Gastroesophageal sphincter (tissue), 4 donors: ENCODE measurements around the gene FNDC3B. TPM values are rescaled to one million over a fixed set of nuclear protein-coding genes. Genes with fewer than 3 reads are reported as not detected.

Experiments
- ATAC-seq: fragments of 150-250 bp; one replicate; pipeline ENCODE4 v1.9.1; 2016; ENCODE audit warnings: mild to moderate bottlenecking, moderate library complexity
- H3K27ac ChIP-seq, 4 donors: fragments of 200-600 bp; sonication (generic) in 3 of 4; 1 replicate in 3 of 4; 2 replicates in 1 of 4; pipeline ENCODE4 v1.5.1; 2016 to 2019
- H3K27me3 ChIP-seq: fragments of 200-600 bp; sonication (generic); one replicate; pipeline ENCODE4 v1.5.1; 2019
- H3K36me3 ChIP-seq, 2 donors: fragments of 200-600 bp; sonication (generic); one replicate each; pipeline ENCODE4 v1.5.1; 2019; ENCODE audit warnings: control low read depth in 1 of 2
- H3K4me1 ChIP-seq, 3 donors: fragments of 200-600 bp; sonication (generic); 1 replicate in 2 of 3; 2 replicates in 1 of 3; pipeline ENCODE4 v1.5.1; 2016 to 2019; ENCODE audit warnings: control low read depth in 2 of 3
- H3K4me3 ChIP-seq, 2 donors: fragments of 200-600 bp; sonication (generic); one replicate each; pipeline ENCODE4 v1.5.1; 2019; ENCODE audit warnings: mild to moderate bottlenecking in 1 of 2, moderate library complexity in 1 of 2
- H3K9me3 ChIP-seq, 3 donors: fragments of 200-600 bp; sonication (generic); one replicate each; pipeline ENCODE4 v1.5.1; 2017 to 2019; ENCODE audit warnings: control low read depth in 2 of 3
- EP300 ChIP-seq: sonication (generic); formaldehyde crosslinking; IDR thresholded peaks from one replicate; pipeline ENCODE4 v1.6.1; 2017; ENCODE audit warnings: antibody characterized with exemption, mild to moderate bottlenecking
- POLR2A ChIP-seq, 2 donors: fragments of 450-650 bp; IDR thresholded peaks; one replicate each; pipeline ENCODE4 v1.6.1; 2017; ENCODE audit warnings: antibody characterized with exemption in 2 of 2, mild to moderate bottlenecking in 2 of 2, moderate library complexity in 1 of 2
- POLR2AphosphoS5 ChIP-seq: sonication (generic); formaldehyde crosslinking; IDR thresholded peaks from one replicate; pipeline ENCODE4 v1.6.1; 2017; ENCODE audit warnings: antibody characterized with exemption
- WGBS, 2 donors: methylation state at CpG; one replicate each; pipeline ENCODE4 v1.1.5; 2018; ENCODE audit warnings: low coverage in 1 of 2; 5-methylcytosine and 5-hydroxymethylcytosine counted together
- total RNA-seq, 4 donors: library from RNA; depleted of rRNA; stranded (reverse); fragments of >200 nt; gene quantifications; one replicate each; pipeline ENCODE4 v1.1.0, GENCODE V29; 2016
- TF ChIP-seq, protein P1 (sequence below), 4 experiments: fragments of 200-600 bp in 2 of 4; fragments of 450-650 bp in 2 of 4; sonication (generic) in 1 of 4; IDR thresholded peaks; one replicate each; pipeline ENCODE4 v1.5.1; 2017 to 2019; ENCODE audit warnings: antibody characterized with exemption in 4 of 4, mild to moderate bottlenecking in 2 of 4, moderate library complexity in 2 of 4

FNDC3B gene
- total RNA-seq, 4 donors from 2014 or later, result 53.1 to 97.2 (median 70.8) TPM

- Histone ChIP-seq H3K27me3 (no peaks in the 10 kb centered on the region), H3K4me1 (no peaks in the 10 kb centered on the region), H3K27ac (no peak overlapping the region), H3K9me3 (no peaks in the 10 kb centered on the region), H3K36me3 (no peaks in the 10 kb centered on the region), H3K4me3 (no peak overlapping the region)
- ATAC-seq, result no peak
- 81 to 84% methylated on average over 3 of the region's 3 CpGs for WGBS, 2 donors
- TF ChIP-seq POLR2A (IDR thresholded peaks at IDR 0.05) (no peak), POLR2AphosphoS5 (no peak), EP300 (no peak)
- TF ChIP-seq, protein P1, sequence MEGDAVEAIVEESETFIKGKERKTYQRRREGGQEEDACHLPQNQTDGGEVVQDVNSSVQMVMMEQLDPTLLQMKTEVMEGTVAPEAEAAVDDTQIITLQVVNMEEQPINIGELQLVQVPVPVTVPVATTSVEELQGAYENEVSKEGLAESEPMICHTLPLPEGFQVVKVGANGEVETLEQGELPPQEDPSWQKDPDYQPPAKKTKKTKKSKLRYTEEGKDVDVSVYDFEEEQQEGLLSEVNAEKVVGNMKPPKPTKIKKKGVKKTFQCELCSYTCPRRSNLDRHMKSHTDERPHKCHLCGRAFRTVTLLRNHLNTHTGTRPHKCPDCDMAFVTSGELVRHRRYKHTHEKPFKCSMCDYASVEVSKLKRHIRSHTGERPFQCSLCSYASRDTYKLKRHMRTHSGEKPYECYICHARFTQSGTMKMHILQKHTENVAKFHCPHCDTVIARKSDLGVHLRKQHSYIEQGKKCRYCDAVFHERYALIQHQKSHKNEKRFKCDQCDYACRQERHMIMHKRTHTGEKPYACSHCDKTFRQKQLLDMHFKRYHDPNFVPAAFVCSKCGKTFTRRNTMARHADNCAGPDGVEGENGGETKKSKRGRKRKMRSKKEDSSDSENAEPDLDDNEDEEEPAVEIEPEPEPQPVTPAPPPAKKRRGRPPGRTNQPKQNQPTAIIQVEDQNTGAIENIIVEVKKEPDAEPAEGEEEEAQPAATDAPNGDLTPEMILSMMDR (IDR thresholded peaks at IDR 0.05), result no peak
Observed at GRCh38 chr3:172407872-172408271, 368.5 kb downstream of the FNDC3B start.

GRCh38 chr3:172410702-172411477, 371.5 kb downstream of the FNDC3B start:
- no peak overlapping the region for H3K27ac ChIP-seq
- H3K36me3 ChIP-seq, result no peaks in the 10 kb centered on the region
- no peaks in the 10 kb centered on the region for H3K27me3 ChIP-seq
- TF ChIP-seq POLR2AphosphoS5, result no peak
- TF ChIP-seq POLR2A (IDR thresholded peaks at IDR 0.05), result no peak
- TF ChIP-seq, protein P1 (IDR thresholded peaks at IDR 0.05), result no peak
- no peak for TF ChIP-seq EP300
- no peak overlapping the region for H3K4me3 ChIP-seq
- H3K9me3 ChIP-seq, result no peaks in the 10 kb centered on the region
- whole genome bisulfite sequencing, 2 donors, result 89 to 100% methylated on average over 1 to 2 of the region's 13 CpGs
- ATAC-seq, result no peak
- H3K4me1 ChIP-seq, result no peaks in the 10 kb centered on the region

DNA sequence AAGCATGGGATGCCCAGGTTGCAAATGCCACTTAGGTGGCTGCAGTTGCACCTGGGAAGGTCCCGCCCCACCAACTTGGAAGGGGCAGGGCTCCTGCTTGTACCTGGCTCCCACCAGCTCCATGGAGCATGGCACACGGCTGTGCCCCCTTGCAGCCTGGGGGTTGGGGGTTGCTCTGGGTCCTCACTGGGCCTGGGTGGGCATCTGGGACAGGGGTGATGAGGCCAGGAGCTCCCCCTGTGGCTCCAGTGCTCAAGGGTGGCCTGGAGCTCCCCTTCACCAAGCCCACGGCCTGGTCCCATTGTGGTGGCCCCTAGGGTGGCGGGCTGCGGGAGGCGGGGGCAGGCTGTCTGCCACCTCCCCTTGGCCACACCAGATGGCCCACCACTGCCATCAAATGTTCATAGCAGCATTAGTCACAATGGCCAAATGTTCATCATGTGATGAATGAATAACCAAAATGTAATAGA, 372.1 kb downstream of the FNDC3B start:
- Histone ChIP-seq H3K4me3 (no peak overlapping the region), H3K27ac (no peak overlapping the region), H3K27me3 (no peaks in the 10 kb centered on the region), H3K9me3 (no peaks in the 10 kb centered on the region), H3K36me3 (no peaks in the 10 kb centered on the region), H3K4me1 (no peaks in the 10 kb centered on the region)
- no CpG with 5 or more reads among the region's 6 CpGs for WGBS, 2 donors
- TF ChIP-seq POLR2AphosphoS5, result no peak
- TF ChIP-seq, protein P1 (IDR thresholded peaks at IDR 0.05), result no peak
- no peak for TF ChIP-seq EP300
- no peak for TF ChIP-seq POLR2A (IDR thresholded peaks at IDR 0.05)
- ATAC-seq, result no peak

DNA sequence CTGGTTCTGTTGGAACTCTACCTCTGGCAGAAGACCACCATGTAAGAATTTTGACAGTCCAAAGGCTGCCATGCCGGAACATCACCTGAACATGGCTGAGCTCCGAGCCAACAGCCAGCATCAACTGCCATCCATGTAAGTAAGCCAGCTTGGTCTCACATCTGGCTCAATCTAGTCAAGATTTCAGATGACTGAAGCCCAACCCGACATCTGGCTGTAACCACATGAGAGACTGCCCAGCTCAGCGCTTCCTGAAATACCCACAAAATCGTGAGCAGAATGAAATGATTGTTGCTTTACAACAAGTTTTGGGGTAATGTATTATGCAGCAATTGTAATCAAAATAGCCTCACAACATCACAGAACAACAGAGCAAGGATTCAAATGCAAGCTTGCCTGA, 375.9 kb downstream of the FNDC3B start:
- TF ChIP-seq POLR2A (IDR thresholded peaks at IDR 0.05), result no peak
- TF ChIP-seq, protein P1 (IDR thresholded peaks at IDR 0.05), result no peak
- no peak for TF ChIP-seq POLR2AphosphoS5
- TF ChIP-seq EP300, result no peak
- Histone ChIP-seq H3K27ac (no peak overlapping the region), H3K27me3 (no peaks in the 10 kb centered on the region), H3K36me3 (no peaks in the 10 kb centered on the region), H3K4me3 (no peak overlapping the region), H3K4me1 (no peaks in the 10 kb centered on the region), H3K9me3 (peaks cover 0 to 9% (median 0%) of the 10 kb centered on the region in 3 donors)
- WGBS, 2 donors, result 71% methylated on average over 3 of the region's 5 CpGs; no CpG with 5 or more reads in 1 of the 2 donors
- no peak for ATAC-seq

- ATAC-seq, result no peak
- Histone ChIP-seq H3K27me3 (peaks cover 9% of the 10 kb centered on the region), H3K4me3 (no peak overlapping the region)
Observed at GRCh38 chr3:172437713-172438112, 398.3 kb downstream of the FNDC3B start.

More at GRCh38 chr3:172437713-172438112, 398.3 kb downstream of the FNDC3B start:
- Histone ChIP-seq H3K27ac (no peak overlapping the region), H3K4me1 (no peaks in the 10 kb centered on the region), H3K9me3 (no peaks in the 10 kb centered on the region), H3K36me3 (no peaks in the 10 kb centered on the region)
- TF ChIP-seq, protein P1 (IDR thresholded peaks at IDR 0.05), result no peak
- TF ChIP-seq EP300 (no peak), POLR2AphosphoS5 (no peak), POLR2A (IDR thresholded peaks at IDR 0.05) (no peak)
